A549 treated with Hydrocortisone at 1 μM for 4 hours (cell line): ENCODE results near the gene SERPINA9. TPM values are rescaled to one million over a fixed set of nuclear protein-coding genes. Genes with fewer than 3 reads are reported as not detected.

ENCODE experiments used
- total RNA-seq: library from RNA; stranded (reverse); fragments of 200-300 nt; extraction: Qiagen RNA extraction; gene quantifications from 5 replicates; pipeline ENCODE4 v1.2.3, GENCODE V29; 2022

SERPINA9 gene, protein sequence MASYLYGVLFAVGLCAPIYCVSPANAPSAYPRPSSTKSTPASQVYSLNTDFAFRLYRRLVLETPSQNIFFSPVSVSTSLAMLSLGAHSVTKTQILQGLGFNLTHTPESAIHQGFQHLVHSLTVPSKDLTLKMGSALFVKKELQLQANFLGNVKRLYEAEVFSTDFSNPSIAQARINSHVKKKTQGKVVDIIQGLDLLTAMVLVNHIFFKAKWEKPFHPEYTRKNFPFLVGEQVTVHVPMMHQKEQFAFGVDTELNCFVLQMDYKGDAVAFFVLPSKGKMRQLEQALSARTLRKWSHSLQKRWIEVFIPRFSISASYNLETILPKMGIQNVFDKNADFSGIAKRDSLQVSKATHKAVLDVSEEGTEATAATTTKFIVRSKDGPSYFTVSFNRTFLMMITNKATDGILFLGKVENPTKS
- not detected in 5 replicates for total RNA-seq

DNA sequence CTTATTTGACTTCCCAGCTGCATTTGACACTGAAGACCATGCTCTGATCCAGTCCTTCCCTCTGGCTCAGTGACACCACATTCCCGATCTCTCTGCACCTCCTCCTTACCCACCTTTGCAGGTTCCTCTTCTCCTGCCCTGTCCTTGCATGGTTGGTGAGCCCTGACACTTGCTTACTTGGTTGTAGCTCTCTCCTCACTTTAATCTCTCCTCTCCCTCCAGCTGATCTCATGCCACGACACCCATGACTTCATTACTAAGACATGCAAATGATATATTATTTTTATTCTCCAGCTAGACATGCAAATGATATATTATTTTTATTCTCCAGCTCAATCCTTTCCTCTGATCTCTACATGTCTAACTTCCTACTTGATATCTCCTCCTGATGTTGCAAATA is at the start of gene SERPINA9:
TSS of gene SERPINA9 (minus strand) at position 175 of the 400 bp plus-strand sequence. CDS start 6,357 bp downstream, outside the sequence.

DNA sequence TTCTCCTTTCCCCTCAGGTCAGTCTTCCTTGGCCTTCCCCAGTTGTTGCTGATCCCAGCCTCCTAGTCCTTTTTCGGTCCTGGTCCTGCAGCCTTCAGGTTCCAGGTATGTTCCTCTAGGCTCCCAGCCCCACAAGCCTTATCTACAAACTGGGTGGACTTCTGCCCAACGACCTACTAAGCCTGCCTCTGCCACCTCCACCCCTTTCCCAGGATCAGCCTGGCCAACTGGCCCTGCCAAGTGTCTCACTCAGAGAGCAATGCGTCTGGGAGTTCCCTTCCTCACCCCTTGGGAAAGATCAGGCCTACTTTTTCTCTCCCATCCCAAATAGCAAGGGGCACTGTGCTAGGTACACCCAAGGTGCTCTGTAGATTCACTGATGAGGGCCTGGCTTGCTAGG is 33.4 kb upstream of the SERPINA9 start, which contains the start of gene SERPINA12:
TSS of gene SERPINA12 (minus strand) at position 114 of the 400 bp plus-strand sequence. CDS start 11,072 bp downstream, outside the sequence.

Other genes starting within 250 kb of the SERPINA9 start
- 0.05 TPM in 1 of 5 replicates, not detected in the others for gene SERPINA10, start 182.9 kb downstream of the SERPINA9 start, total RNA-seq
- gene SERPINA6, start 152.9 kb downstream of the SERPINA9 start, total RNA-seq: 0.92 to 1.4 TPM (median 1.2 TPM) in 5 replicates
- gene SERPINA2, start 109.5 kb downstream of the SERPINA9 start, total RNA-seq: not detected in 5 replicates
- 1.2 to 2.2 TPM (median 1.9 TPM) in 5 replicates for gene SERPINA1, start 87.6 kb downstream of the SERPINA9 start, total RNA-seq
- gene SERPINA11, start 23.4 kb downstream of the SERPINA9 start, total RNA-seq: not detected in 5 replicates
- 0.06 TPM in 1 of 5 replicates, not detected in the others for gene SERPINA12, start 33.3 kb upstream of the SERPINA9 start, total RNA-seq
- 0.05 to 0.08 TPM (median 0.06 TPM) in 3 of 5 replicates, not detected in the others for gene SERPINA4, start 85.2 kb upstream of the SERPINA9 start, total RNA-seq
- 0.17 to 0.28 TPM (median 0.22 TPM) in 5 replicates for gene SERPINA5, start 105.2 kb upstream of the SERPINA9 start, total RNA-seq
- gene SERPINA3, start 136.2 kb upstream of the SERPINA9 start, total RNA-seq: 11.8 to 16.1 TPM (median 13.4 TPM) in 5 replicates